Ascending aorta (tissue), 2 donors: Measurements from ENCODE around the gene ZAP70. TPM values are rescaled to one million over a fixed set of nuclear protein-coding genes. Genes with fewer than 3 reads are reported as not detected.

Source experiments
- DNase-seq, 2 donors: peaks; one replicate each; pipeline ENCODE4 v3.0.0-alpha.2; 2019; ENCODE audit warnings: low spot score in 2 of 2
- H3K27ac ChIP-seq, 2 donors: fragments of 200-600 bp; sonication (generic); one replicate each; pipeline ENCODE4 v1.5.1; 2016 to 2017; ENCODE audit warnings: mild to moderate bottlenecking in 1 of 2
- H3K27me3 ChIP-seq: fragments of 200-600 bp; sonication (generic); one replicate; pipeline ENCODE4 v1.5.1; 2017
- H3K36me3 ChIP-seq, 2 donors: fragments of 200-600 bp; sonication (generic); one replicate each; pipeline ENCODE4 v1.5.1; 2016
- H3K4me1 ChIP-seq, 2 donors: fragments of 200-600 bp; sonication (generic); one replicate each; pipeline ENCODE4 v1.5.1; 2016 to 2017; ENCODE audit warnings: mild to moderate bottlenecking in 1 of 2
- H3K4me3 ChIP-seq, 2 donors: fragments of 200-600 bp; sonication (generic); one replicate each; pipeline ENCODE4 v1.5.1; 2016 to 2017; ENCODE audit warnings: mild to moderate bottlenecking in 1 of 2
- H3K9me3 ChIP-seq, 2 donors: fragments of 200-600 bp; sonication (generic); one replicate each; pipeline ENCODE4 v1.5.1; 2016
- intact Hi-C: fragments of 100-400 bp; cut with DNase I; formaldehyde crosslinking; loops from one replicate; pipeline ENCODE4 v1.15.1; 2023
- total RNA-seq: library from RNA; depleted of rRNA; stranded (reverse); fragments of >200 nt; gene quantifications from one replicate; pipeline ENCODE4 v1.1.0, GENCODE V29; 2016
- TF ChIP-seq, protein P1 (sequence below), 3 experiments: fragments of 200-600 bp in 2 of 3; fragments of 450-650 bp in 1 of 3; sonication (generic) in 2 of 3; IDR thresholded peaks; one replicate each; pipeline ENCODE4 v1.5.1; 2016 to 2019; ENCODE audit warnings: antibody characterized with exemption in 3 of 3, mild to moderate bottlenecking in 1 of 3, moderate library complexity in 1 of 3

Gene ZAP70
- total RNA-seq, 1 donor from 2014 or later: 2.7 TPM

DNA sequence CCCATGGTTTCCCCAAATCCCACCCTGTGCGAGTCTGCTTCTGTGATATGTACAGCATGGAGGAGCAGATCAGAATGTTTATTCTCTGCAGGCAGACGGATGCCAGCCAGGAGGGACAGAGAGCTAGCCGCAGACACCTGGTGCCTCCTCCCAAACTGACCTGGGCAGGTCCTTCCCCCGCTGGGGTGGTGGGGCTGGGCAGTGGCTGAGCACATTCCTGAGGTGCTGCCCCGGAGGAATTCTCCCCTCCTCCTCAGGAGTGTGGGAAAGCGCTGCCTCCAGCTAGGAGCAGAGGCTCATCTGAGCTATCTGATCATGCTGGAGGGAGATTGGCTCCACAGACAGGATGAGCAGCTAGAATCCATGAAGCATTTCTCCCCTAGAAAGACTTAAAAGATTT lies 22.2 kb upstream of the ZAP70 start:
- TF ChIP-seq, protein P1, sequence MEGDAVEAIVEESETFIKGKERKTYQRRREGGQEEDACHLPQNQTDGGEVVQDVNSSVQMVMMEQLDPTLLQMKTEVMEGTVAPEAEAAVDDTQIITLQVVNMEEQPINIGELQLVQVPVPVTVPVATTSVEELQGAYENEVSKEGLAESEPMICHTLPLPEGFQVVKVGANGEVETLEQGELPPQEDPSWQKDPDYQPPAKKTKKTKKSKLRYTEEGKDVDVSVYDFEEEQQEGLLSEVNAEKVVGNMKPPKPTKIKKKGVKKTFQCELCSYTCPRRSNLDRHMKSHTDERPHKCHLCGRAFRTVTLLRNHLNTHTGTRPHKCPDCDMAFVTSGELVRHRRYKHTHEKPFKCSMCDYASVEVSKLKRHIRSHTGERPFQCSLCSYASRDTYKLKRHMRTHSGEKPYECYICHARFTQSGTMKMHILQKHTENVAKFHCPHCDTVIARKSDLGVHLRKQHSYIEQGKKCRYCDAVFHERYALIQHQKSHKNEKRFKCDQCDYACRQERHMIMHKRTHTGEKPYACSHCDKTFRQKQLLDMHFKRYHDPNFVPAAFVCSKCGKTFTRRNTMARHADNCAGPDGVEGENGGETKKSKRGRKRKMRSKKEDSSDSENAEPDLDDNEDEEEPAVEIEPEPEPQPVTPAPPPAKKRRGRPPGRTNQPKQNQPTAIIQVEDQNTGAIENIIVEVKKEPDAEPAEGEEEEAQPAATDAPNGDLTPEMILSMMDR (IDR thresholded peaks at IDR 0.05): no peak
- Histone ChIP-seq H3K36me3 (no peaks in the 10 kb centered on the region), H3K27ac (no peak overlapping the region), H3K27me3 (no peaks in the 10 kb centered on the region), H3K4me3 (no peak overlapping the region), H3K4me1 (no peaks in the 10 kb centered on the region), H3K9me3 (no peaks in the 10 kb centered on the region)
- intact Hi-C loops: loop anchor here (10.0 kb wide), 1 partner anchor 694 kb away; no protein-coding TSS in a partner anchor
- DNase-seq: no peak

DNA sequence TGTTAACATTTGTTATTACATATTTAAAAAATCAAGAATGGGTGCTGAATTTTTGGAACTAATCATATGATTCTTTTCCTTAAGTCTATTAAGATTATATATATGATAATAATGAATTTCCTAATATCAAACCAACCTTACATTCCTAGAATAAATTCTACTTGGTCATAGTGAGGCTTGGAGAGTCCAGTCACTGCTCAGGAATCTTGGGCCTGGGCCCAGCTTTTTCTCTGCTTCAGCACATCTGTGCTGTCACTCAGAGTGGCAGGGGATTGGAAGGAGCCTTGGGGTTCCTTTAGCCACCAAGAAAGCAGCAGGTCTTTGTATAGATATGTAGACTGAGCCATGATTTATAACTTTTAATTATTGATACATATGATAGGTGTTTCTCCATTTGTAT lies 19.9 kb upstream of the ZAP70 start:
- TF ChIP-seq, protein P1 (IDR thresholded peaks at IDR 0.05): no peak
- no peak overlapping the region for H3K4me3 ChIP-seq
- H3K27me3 ChIP-seq: no peaks in the 10 kb centered on the region
- no peak overlapping the region for H3K27ac ChIP-seq
- no peaks in the 10 kb centered on the region for H3K9me3 ChIP-seq
- H3K4me1 ChIP-seq: peaks cover 0 to 2% of the 10 kb centered on the region in 2 donors
- H3K36me3 ChIP-seq: no peaks in the 10 kb centered on the region
- intact Hi-C loops: loop anchor here (10.0 kb wide), 1 partner anchor 691 kb away; no protein-coding TSS in a partner anchor
- DNase-seq: no peak

DNA sequence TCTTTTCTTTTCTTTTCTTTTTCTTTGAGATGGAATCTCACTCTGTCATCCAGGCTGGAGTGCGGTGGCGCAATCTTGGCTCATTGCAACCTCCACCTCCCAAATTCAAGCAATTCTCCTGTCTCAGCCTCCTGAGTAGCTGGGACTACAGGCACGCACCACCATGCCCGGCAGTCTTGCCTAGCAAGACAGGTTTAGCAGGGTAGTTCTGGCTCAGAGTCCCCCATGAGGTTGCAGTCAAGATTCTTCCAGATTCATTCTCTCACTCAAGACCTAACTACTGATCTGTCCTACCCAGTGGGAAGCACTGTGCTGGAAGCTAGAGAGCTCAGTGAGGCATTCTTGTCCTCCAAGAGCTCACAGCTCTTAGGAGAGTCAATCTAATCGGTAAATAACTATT lies 17.6 kb upstream of the ZAP70 start:
- no peak for DNase-seq
- no peaks in the 10 kb centered on the region for H3K36me3 ChIP-seq
- intact Hi-C loops: loop anchor here (2.0 to 10.0 kb wide), 3 partner anchors 31 to 689 kb away; partner anchors contain the start of genes ACTR1B and COX5B
- no peak overlapping the region for H3K27ac ChIP-seq
- H3K4me1 ChIP-seq: peaks cover 0 to 2% of the 10 kb centered on the region in 2 donors
- no peaks in the 10 kb centered on the region for H3K9me3 ChIP-seq
- TF ChIP-seq, protein P1 (IDR thresholded peaks at IDR 0.05): no peak
- no peak overlapping the region for H3K4me3 ChIP-seq
- H3K27me3 ChIP-seq: no peaks in the 10 kb centered on the region

DNA sequence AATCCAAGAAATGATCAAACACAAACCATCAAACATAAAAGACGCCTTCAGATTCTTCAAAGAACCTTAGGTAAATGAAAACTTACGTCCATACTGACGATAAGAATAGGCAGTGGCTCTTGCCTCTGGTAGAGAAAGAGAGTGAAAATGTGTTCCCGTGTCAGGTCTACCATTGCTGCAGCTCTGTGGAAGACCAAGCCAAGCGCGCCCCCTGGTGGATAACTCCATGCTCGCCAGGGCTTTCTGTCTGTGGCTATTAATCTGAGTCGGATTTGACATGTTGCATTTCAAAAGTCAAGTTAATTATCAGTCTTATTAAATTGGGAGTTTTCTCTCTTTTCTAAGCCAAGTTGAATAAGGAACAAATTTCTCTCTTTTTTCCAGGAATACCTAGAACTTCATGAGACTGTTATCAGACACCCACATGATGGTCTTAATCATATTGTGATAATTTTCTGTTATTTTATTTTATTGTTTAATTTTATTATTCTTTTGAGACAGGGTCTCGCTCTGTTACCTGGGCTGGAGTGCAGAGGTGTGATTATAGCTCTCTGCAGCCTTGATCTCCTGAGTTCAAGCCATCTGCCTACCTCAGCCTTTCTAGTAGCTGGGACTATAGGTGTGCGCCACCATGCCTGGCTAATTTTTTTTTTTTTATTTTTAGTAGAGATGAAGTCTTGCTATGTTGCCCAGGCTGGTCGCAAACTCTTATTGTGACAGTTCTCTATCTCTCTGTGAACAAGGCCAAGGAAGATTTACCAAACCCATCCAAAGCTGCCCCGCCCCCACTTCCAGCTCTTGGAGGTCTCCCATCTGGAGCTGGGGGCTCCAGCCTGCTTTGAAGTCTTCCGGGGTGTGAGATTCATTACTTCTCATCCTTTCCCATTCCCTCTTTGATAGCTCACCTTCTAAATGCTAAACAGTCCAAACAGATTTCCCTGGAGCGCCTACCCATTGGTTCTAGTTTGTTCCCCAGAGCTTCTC lies 15.8 kb upstream of the ZAP70 start:
- Histone ChIP-seq H3K9me3 (no peaks in the 10 kb centered on the region), H3K27ac (no peak overlapping the region), H3K27me3 (no peaks in the 10 kb centered on the region), H3K36me3 (no peaks in the 10 kb centered on the region), H3K4me1 (peaks cover 0 to 2% of the 10 kb centered on the region in 2 donors), H3K4me3 (no peak overlapping the region)
- intact Hi-C loops: loop anchor here (1.0 to 10.0 kb wide), 4 partner anchors 33 to 687 kb away; partner anchors contain the start of genes ACTR1B and COX5B
- TF ChIP-seq, protein P1 (IDR thresholded peaks at IDR 0.05): peak; percentile 82 to 92 (median 91)
- peak; percentile 28 to 95 for DNase-seq

DNA sequence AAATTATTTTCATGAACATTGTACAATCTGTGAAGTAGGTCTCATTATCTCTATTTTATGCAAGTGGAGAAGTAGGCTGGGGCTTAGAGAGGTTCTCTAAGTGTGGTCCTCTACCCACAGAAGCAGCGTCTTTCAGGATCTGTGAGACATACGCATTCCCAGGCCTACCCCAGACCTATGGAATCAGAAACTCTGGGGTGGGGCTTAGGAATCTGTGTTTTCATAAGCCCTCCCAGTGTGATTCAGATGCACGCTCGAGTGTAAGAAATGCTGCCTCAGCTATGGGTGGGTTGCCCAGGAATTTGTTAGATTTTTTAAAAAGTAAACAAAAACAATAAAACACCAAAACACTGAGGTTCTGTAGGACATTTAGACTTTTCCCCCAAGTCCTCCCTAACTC lies 14.8 kb upstream of the ZAP70 start:
- Histone ChIP-seq H3K27me3 (no peaks in the 10 kb centered on the region), H3K36me3 (no peaks in the 10 kb centered on the region), H3K27ac (no peak overlapping the region), H3K4me1 (peaks cover 0 to 2% of the 10 kb centered on the region in 2 donors), H3K4me3 (no peak overlapping the region), H3K9me3 (no peaks in the 10 kb centered on the region)
- intact Hi-C loops: loop anchor here (5.0 to 10.0 kb wide), 2 partner anchors 51 to 686 kb away; partner anchors contain the start of gene COX5B
- no peak for DNase-seq
- TF ChIP-seq, protein P1 (IDR thresholded peaks at IDR 0.05): no peak
